ENCODE data around the gene SMTNL2.

- TF ChIP-seq EZH2 (IDR thresholded peaks at IDR 0.05; ENCODE audit: borderline replicate concordance, low read length): no peak
- no peak for TF ChIP-seq CTCF (IDR thresholded peaks at IDR 0.05; ENCODE audit: low read length)
Observed at GRCh38 chr17:4549781-4550533, 34.4 kb upstream of the SMTNL2 start.

All from OCI-LY1 (cell line).